ENCODE results near the gene PCDHA5. TPM values are rescaled to one million over a fixed set of nuclear protein-coding genes. Genes with fewer than 3 reads are reported as not detected.
"Not testable (repeated sequence)": the region's sequence is repeated elsewhere in the genome, so short reads cannot be mapped to it uniquely, and the experiment has no call there.

PCDHA5 gene
- total RNA-seq, 1 donor from 2014 or later, result 3.6 TPM

DNA sequence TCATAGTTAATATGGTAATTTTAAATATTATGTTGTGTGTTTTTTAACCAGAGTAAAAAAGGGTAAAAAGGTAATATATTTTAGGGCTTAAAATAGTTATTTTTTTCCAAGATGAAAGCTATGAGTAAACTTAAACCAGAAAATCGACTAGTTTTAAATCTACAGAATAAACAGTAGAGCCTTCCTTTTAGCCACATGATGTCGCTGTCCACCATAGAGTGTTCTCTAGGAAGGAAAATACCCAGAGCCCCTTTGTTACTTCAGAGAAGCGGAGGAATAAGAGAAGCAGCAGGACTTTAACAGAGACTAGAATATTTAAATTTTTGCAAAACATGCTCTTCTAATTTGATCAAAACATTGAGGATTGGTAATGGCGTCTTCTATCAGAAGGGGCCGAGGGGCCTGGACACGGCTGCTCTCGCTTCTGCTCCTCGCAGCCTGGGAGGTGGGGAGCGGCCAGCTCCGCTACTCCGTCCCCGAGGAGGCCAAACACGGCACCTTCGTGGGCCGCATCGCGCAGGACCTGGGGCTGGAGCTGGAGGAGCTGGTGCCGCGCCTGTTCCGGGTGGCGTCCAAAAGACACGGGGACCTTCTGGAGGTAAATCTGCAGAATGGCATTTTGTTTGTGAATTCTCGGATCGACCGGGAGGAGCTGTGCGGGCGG is 26.7 kb upstream of the PCDHA5 start, which contains the start of gene PCDHA2:
Gene PCDHA2 (plus strand): TSS at position 258 of the 664 bp plus-strand sequence.
- H3K9me3 Mint-ChIP-seq, result peaks cover 44% of the 10 kb centered on the region
- H3K4me3 Mint-ChIP-seq, result peak within 1 kb of the TSS; percentile 49
- H3K36me3 Mint-ChIP-seq, result peaks cover 23% of the 10 kb centered on the region
- no peak for DNase-seq (ENCODE audit: low spot score in 2 of 2, unreplicated experiment in 2 of 2)
- TF ChIP-seq, protein P1, sequence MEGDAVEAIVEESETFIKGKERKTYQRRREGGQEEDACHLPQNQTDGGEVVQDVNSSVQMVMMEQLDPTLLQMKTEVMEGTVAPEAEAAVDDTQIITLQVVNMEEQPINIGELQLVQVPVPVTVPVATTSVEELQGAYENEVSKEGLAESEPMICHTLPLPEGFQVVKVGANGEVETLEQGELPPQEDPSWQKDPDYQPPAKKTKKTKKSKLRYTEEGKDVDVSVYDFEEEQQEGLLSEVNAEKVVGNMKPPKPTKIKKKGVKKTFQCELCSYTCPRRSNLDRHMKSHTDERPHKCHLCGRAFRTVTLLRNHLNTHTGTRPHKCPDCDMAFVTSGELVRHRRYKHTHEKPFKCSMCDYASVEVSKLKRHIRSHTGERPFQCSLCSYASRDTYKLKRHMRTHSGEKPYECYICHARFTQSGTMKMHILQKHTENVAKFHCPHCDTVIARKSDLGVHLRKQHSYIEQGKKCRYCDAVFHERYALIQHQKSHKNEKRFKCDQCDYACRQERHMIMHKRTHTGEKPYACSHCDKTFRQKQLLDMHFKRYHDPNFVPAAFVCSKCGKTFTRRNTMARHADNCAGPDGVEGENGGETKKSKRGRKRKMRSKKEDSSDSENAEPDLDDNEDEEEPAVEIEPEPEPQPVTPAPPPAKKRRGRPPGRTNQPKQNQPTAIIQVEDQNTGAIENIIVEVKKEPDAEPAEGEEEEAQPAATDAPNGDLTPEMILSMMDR (IDR thresholded peaks at IDR 0.05; ENCODE audit: unreplicated experiment), result no peak
- no peaks in the 10 kb centered on the region for H3K4me1 Mint-ChIP-seq
- no peak within 1 kb of the TSS for H3K27ac Mint-ChIP-seq
- no peaks in the 10 kb centered on the region for H3K27me3 Mint-ChIP-seq (ENCODE audit: low read depth)

DNA sequence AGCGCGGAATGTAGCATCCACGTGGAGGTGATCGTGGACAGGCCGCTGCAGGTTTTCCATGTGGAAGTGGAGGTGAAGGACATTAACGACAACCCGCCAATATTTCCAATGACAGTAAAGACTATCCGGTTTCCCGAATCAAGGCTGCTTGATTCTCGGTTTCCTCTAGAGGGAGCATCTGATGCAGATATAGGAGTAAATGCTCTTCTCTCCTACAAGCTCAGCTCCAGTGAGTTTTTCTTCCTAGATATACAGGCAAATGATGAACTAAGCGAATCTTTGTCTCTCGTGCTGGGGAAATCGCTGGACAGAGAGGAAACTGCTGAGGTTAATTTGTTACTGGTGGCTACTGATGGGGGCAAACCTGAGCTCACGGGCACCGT is 26.2 kb upstream of the PCDHA5 start:
- H3K36me3 Mint-ChIP-seq, result peaks cover 26% of the 10 kb centered on the region
- no peak overlapping the region for H3K27ac Mint-ChIP-seq
- H3K4me1 Mint-ChIP-seq, result no peaks in the 10 kb centered on the region
- H3K9me3 Mint-ChIP-seq, result peaks cover 47% of the 10 kb centered on the region
- peak overlapping the region; percentile 49 for H3K4me3 Mint-ChIP-seq
- no peak for DNase-seq (ENCODE audit: low spot score in 2 of 2, unreplicated experiment in 2 of 2)
- no peaks in the 10 kb centered on the region for H3K27me3 Mint-ChIP-seq (ENCODE audit: low read depth)
- TF ChIP-seq, protein P1 (IDR thresholded peaks at IDR 0.05; ENCODE audit: unreplicated experiment), result no peak

DNA sequence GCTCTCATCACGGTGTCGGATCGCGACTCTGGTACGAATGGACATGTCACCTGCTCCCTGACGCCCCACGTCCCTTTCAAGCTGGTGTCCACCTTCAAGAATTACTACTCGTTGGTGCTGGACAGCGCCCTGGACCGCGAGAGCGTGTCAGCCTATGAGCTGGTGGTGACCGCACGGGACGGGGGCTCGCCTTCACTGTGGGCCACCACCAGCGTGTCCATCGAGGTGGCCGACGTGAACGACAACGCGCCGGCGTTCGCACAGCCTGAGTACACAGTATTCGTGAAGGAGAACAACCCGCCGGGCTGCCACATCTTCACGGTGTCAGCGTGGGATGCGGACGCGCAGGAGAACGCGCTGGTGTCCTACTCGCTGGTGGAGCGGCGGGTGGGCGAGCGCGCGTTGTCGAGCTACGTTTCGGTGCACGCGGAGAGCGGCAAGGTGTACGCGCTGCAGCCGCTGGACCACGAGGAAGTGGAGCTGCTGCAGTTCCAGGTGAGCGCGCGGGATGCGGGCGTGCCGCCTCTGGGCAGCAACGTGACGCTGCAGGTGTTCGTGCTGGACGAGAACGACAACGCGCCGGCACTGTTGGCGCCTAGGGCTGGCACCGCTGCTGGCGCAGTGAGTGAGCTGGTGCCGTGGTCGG is 25.2 kb upstream of the PCDHA5 start:
- H3K9me3 Mint-ChIP-seq, result peaks cover 44% of the 10 kb centered on the region
- not testable (repeated sequence) for H3K4me3 Mint-ChIP-seq; H3K27ac Mint-ChIP-seq; DNase-seq (ENCODE audit: low spot score in 2 of 2, unreplicated experiment in 2 of 2); H3K27me3 Mint-ChIP-seq (ENCODE audit: low read depth); H3K4me1 Mint-ChIP-seq
- peaks cover 32% of the 10 kb centered on the region for H3K36me3 Mint-ChIP-seq

DNA sequence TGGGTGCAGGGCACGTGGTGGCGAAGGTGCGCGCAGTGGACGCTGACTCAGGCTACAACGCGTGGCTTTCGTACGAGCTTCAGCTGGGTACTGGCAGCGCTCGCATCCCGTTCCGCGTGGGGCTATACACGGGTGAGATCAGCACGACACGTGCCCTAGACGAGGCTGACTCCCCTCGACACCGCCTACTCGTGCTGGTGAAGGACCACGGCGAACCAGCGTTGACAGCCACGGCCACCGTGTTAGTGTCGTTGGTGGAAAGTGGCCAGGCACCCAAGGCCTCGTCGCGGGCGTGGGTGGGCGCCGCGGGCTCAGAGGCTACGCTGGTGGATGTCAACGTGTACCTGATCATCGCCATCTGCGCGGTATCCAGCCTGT is 24.7 kb upstream of the PCDHA5 start:
- Mint-ChIP-seq H3K27me3 (ENCODE audit: low read depth) (no peaks in the 10 kb centered on the region), H3K4me1 (no peaks in the 10 kb centered on the region), H3K4me3 (no peak overlapping the region), H3K9me3 (peaks cover 39% of the 10 kb centered on the region), H3K36me3 (peaks cover 33% of the 10 kb centered on the region), H3K27ac (no peak overlapping the region)
- DNase-seq (ENCODE audit: low spot score in 2 of 2, unreplicated experiment in 2 of 2), result no peak
- TF ChIP-seq, protein P1 (IDR thresholded peaks at IDR 0.05; ENCODE audit: unreplicated experiment), result no peak

DNA sequence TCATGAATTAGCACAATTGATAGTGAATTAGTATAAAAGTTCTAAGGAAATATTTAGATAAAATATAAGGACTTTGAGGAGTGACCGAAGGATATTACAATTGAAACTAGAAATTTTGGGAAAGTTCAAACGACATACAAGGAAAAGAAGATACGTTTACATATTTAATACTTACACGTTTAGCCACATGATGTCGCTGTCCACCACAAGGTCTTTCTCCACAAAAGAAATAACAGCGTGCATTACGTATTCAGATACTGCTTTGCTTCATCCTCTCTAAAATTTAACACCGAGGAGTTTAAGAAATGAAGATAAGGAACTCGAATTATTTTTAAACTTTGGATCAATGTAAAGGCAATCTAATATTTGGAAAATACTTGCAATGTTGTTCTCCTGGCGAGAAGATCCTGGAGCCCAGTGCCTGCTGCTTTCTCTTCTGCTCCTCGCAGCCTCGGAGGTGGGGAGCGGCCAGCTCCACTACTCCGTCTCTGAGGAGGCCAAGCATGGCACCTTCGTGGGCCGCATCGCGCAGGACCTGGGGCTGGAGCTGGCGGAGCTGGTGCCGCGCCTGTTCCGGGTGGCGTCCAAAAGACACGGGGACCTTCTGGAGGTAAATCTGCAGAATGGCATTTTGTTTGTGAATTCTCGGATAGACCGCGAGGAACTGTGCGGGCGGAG is 20.5 kb upstream of the PCDHA5 start, which contains the start of gene PCDHA3:
Gene PCDHA3 (plus strand): TSS at position 242 of the 678 bp plus-strand sequence.
- Mint-ChIP-seq H3K27me3 (ENCODE audit: low read depth) (no peaks in the 10 kb centered on the region), H3K9me3 (peaks cover 32% of the 10 kb centered on the region), H3K36me3 (peaks cover 33% of the 10 kb centered on the region), H3K4me3 (no peak within 1 kb of the TSS), H3K4me1 (no peaks in the 10 kb centered on the region), H3K27ac (no peak within 1 kb of the TSS)
- DNase-seq (ENCODE audit: low spot score in 2 of 2, unreplicated experiment in 2 of 2), result no peak
- TF ChIP-seq, protein P1 (IDR thresholded peaks at IDR 0.05; ENCODE audit: unreplicated experiment), result no peak

DNA sequence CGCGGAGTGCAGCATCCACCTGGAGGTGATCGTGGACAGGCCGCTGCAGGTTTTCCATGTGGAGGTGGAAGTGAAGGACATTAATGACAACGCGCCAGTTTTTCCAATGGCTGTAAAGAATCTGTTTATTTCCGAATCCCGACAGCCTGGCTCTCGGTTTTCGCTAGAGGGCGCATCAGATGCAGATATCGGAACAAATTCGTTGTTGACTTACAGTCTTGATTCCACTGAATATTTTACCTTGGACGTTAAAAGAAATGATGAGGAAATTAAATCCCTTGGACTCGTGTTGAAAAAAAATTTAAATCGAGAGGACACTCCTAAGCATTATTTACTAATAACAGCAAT is 19.9 kb upstream of the PCDHA5 start:
- H3K4me1 Mint-ChIP-seq, result no peaks in the 10 kb centered on the region
- DNase-seq (ENCODE audit: low spot score in 2 of 2, unreplicated experiment in 2 of 2), result no peak
- no peaks in the 10 kb centered on the region for H3K27me3 Mint-ChIP-seq (ENCODE audit: low read depth)
- H3K9me3 Mint-ChIP-seq, result peaks cover 32% of the 10 kb centered on the region
- no peak overlapping the region for H3K4me3 Mint-ChIP-seq
- H3K27ac Mint-ChIP-seq, result no peak overlapping the region
- TF ChIP-seq, protein P1 (IDR thresholded peaks at IDR 0.05; ENCODE audit: unreplicated experiment), result no peak
- H3K36me3 Mint-ChIP-seq, result peaks cover 29% of the 10 kb centered on the region

DNA sequence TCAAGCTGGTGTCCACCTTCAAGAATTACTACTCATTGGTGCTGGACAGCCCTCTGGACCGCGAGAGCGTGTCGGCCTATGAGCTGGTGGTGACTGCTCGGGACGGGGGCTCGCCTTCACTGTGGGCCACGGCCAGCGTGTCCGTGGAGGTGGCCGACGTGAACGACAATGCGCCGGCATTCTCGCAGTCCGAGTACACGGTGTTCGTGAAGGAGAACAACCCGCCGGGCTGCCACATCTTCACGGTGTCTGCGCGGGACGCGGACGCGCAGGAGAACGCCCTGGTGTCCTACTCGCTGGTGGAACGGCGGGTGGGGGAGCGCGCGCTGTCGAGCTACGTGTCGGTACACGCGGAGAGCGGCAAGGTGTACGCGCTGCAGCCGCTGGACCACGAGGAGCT is 19.0 kb upstream of the PCDHA5 start:
- H3K9me3 Mint-ChIP-seq, result peaks cover 31% of the 10 kb centered on the region

More for the DNA sequence above, 19.0 kb upstream of the PCDHA5 start:
- H3K27me3 Mint-ChIP-seq (ENCODE audit: low read depth); H3K27ac Mint-ChIP-seq; H3K4me1 Mint-ChIP-seq; H3K4me3 Mint-ChIP-seq; DNase-seq (ENCODE audit: low spot score in 2 of 2, unreplicated experiment in 2 of 2): not testable (repeated sequence)
- peaks cover 31% of the 10 kb centered on the region for H3K36me3 Mint-ChIP-seq

All from mesothelial cell of epicardium (in vitro differentiated cells).